Measurements from ENCODE around the gene NEK11. TPM values are rescaled to one million over a fixed set of nuclear protein-coding genes. Genes with fewer than 3 reads are reported as not detected.

Gene NEK11
- polyA plus RNA-seq, 3 donors = 15.8 to 22.1 (median 18.1) TPM

Other genes with a start within 250 kb of the NEK11 start
- 100 to 1,000 TPM; 118 to 141 (median 131) TPM for gene ATP2C1, start 132.8 kb upstream of the NEK11 start, polyA plus RNA-seq (ENCODE audit: insufficient read length in 3 of 3)
- gene ASTE1, start 52 bp upstream of the NEK11 start, polyA plus RNA-seq (ENCODE audit: insufficient read length in 3 of 3) = 10 to 100 TPM; 12.8 to 14.1 (median 13.8) TPM